HepG2 (cell line): ENCODE data around the gene TMED6. TPM values are rescaled to one million over a fixed set of nuclear protein-coding genes. Genes with fewer than 3 reads are reported as not detected.
A peak's percentile ranks its signal among the peaks of the same experiment; 100 is the strongest.

Experiments used
- CBX1 ChIP-seq: IDR thresholded peaks from one replicate; pipeline ENCODE4 v1.6.1; 2016; ENCODE audit warnings: antibody characterized with exemption, low read depth
- CHCHD3 ChIP-seq: sonication (generic); formaldehyde crosslinking; IDR thresholded peaks from 2 replicates; pipeline ENCODE4 v1.8.0; 2022; ENCODE audit warnings: mild to moderate bottlenecking, missing genetic modification reagents, moderate library complexity
- CTCF ChIP-seq: sonication (generic); formaldehyde crosslinking; IDR thresholded peaks from 2 replicates; pipeline ENCODE4 v1.5.0; 2020; ENCODE audit warnings: mild to moderate bottlenecking, missing genetic modification reagents, moderate library complexity
- FOXJ3 ChIP-seq: sonication (generic); formaldehyde crosslinking; IDR thresholded peaks from 2 replicates; pipeline ENCODE4 v1.4.0; 2020; ENCODE audit warnings: missing genetic modification reagents, mild to moderate bottlenecking, borderline replicate concordance
- FOXP1 ChIP-seq, 2 experiments: fragments of 450-650 bp in 1 of 2; IDR thresholded peaks; 2 replicates each; pipeline ENCODE4 v1.6.1; 2017 to 2018; ENCODE audit warnings: antibody characterized with exemption in 1 of 2
- FUBP1 ChIP-seq: sonication (generic); formaldehyde crosslinking; IDR thresholded peaks from 2 replicates; pipeline ENCODE4 v1.5.1; 2020; ENCODE audit warnings: missing genetic modification reagents, mild to moderate bottlenecking, borderline replicate concordance
- GATAD1 ChIP-seq: IDR thresholded peaks from 2 replicates; pipeline ENCODE4 v1.6.1; 2016; ENCODE audit warnings: missing genetic modification reagents, missing compliant biosample characterization
- JUND ChIP-seq: sonication (generic); formaldehyde crosslinking; IDR thresholded peaks from 2 replicates; pipeline ENCODE4 v1.8.0; 2022; ENCODE audit warnings: mild to moderate bottlenecking, missing genetic modification reagents
- MIER3 ChIP-seq: IDR thresholded peaks from 2 replicates; pipeline ENCODE4 v1.6.1; 2016; ENCODE audit warnings: missing compliant biosample characterization, borderline replicate concordance
- MIXL1 ChIP-seq: IDR thresholded peaks from 2 replicates; pipeline ENCODE4 v1.6.1; 2016
- NR2C2 ChIP-seq: sonication (generic); formaldehyde crosslinking; IDR thresholded peaks from 2 replicates; pipeline ENCODE4 v1.4.0; 2020; ENCODE audit warnings: missing genetic modification reagents, mild to moderate bottlenecking, moderate library complexity, borderline replicate concordance
- PRPF4 ChIP-seq: fragments of 200-400 bp; formaldehyde crosslinking; IDR thresholded peaks from 2 replicates; pipeline ENCODE4 v1.6.1; 2016; ENCODE audit warnings: low read length, low read depth; ENCODE audit not compliant: poor library complexity, severe bottlenecking
- SRSF1 ChIP-seq: fragments of 200-400 bp; formaldehyde crosslinking; optimal IDR thresholded peaks from 2 replicates; pipeline ENCODE3; 2017; ENCODE audit warnings: mild to moderate bottlenecking, low read depth, low read length, moderate library complexity
- XBP1 ChIP-seq: sonication (generic); formaldehyde crosslinking; IDR thresholded peaks from 2 replicates; pipeline ENCODE4 v1.5.0; 2020; ENCODE audit warnings: missing genetic modification reagents
- ZBTB14 ChIP-seq: sonication (generic); formaldehyde crosslinking; IDR thresholded peaks from 2 replicates; pipeline ENCODE4 v1.4.0; 2020; ENCODE audit warnings: missing genetic modification reagents
- ZBTB34 ChIP-seq: sonication (generic); formaldehyde crosslinking; IDR thresholded peaks from 2 replicates; pipeline ENCODE4 v1.8.0; 2022; ENCODE audit warnings: mild to moderate bottlenecking, missing genetic modification reagents
- ZNF251 ChIP-seq: sonication (generic); formaldehyde crosslinking; IDR thresholded peaks from 2 replicates; pipeline ENCODE4 v1.9.0; 2021; ENCODE audit warnings: mild to moderate bottlenecking, missing genetic modification reagents
- ZNF317 ChIP-seq: sonication (generic); formaldehyde crosslinking; IDR thresholded peaks from 2 replicates; pipeline ENCODE4 v1.5.0; 2020; ENCODE audit warnings: mild to moderate bottlenecking, missing genetic modification reagents
- ZNF331 ChIP-seq: sonication (generic); formaldehyde crosslinking; IDR thresholded peaks from 2 replicates; pipeline ENCODE4 v1.4.0; 2020; ENCODE audit warnings: missing genetic modification reagents
- ZNF333 ChIP-seq: sonication (generic); formaldehyde crosslinking; IDR thresholded peaks from 2 replicates; pipeline ENCODE4 v1.4.0; 2020; ENCODE audit warnings: mild to moderate bottlenecking, missing genetic modification reagents, borderline replicate concordance
- ZNF431 ChIP-seq: sonication (generic); formaldehyde crosslinking; IDR thresholded peaks from 2 replicates; pipeline ENCODE4 v1.9.0; 2022; ENCODE audit warnings: missing genetic modification reagents, low read depth, mild to moderate bottlenecking, borderline replicate concordance
- ZNF562 ChIP-seq: sonication (generic); formaldehyde crosslinking; IDR thresholded peaks from 2 replicates; pipeline ENCODE4 v1.8.0; 2022; ENCODE audit warnings: missing genetic modification reagents, borderline replicate concordance
- ZNF678 ChIP-seq: sonication (generic); formaldehyde crosslinking; IDR thresholded peaks from 2 replicates; pipeline ENCODE4 v1.4.0; 2020; ENCODE audit warnings: mild to moderate bottlenecking, missing genetic modification reagents
- ZSCAN9 ChIP-seq: IDR thresholded peaks from 2 replicates; pipeline ENCODE4 v1.6.1; 2016; ENCODE audit warnings: borderline replicate concordance
- polyA plus RNA-seq, 8 experiments: library from polyadenylated mRNA; depleted of rRNA in 3 of 8; stranded (reverse) in 7 of 8; unstranded in 1 of 8; fragments of >200 nt; fragmentation: Illumina TruSeq in 4 of 8; extraction: Trizol in 4 of 8; gene quantifications; 2 replicates each; pipeline versions ENCODE4 v1.2.1 to v1.2.3, GENCODE V29; 2011 to 2016; ENCODE audit warnings: low read depth in 4 of 8, missing spikeins in 1 of 8, mixed read lengths in 1 of 8; ENCODE audit not compliant: insufficient read depth in 1 of 8
- total RNA-seq, 5 experiments: library from RNA; depleted of rRNA; stranded (reverse); fragments of >200 nt; fragmentation: Illumina TruSeq; extraction: Trizol; gene quantifications; 2 replicates each; pipeline ENCODE4 v1.2.3, GENCODE V29; 2016; ENCODE audit warnings: low read depth in 1 of 5

The TMED6 gene
- total and polyA plus RNA-seq, 2 of the 13 experiments (the other 11 are each of a cell fraction or from before 2014, with no cell fraction given) = 9.8 to 14.4 TPM

GRCh38 chr16:69339289-69340094 is 12.1 kb downstream of the TMED6 start, which contains the start of the genes COG8 and NIP7 (continued):
- TF ChIP-seq SRSF1 (peak; percentile 93), ZNF317 (CRISPR knock-in tag) (peak; percentile 85), FOXJ3 (CRISPR knock-in tag) (peak; percentile 83), ZBTB34 (CRISPR knock-in tag) (peak; percentile 89; the same call in 1 of the 2 replicates), NR2C2 (peak; percentile 91), ZNF562 (CRISPR knock-in tag) (no peak), ZNF251 (CRISPR knock-in tag) (peak; percentile 16; the same call in 1 of the 2 replicates), ZNF331 (CRISPR knock-in tag) (peak; percentile 86; the same call in 1 of the 2 replicates), FUBP1 (CRISPR knock-in tag) (peak; percentile 35; the same call in 1 of the 2 replicates), MIER3 (CRISPR knock-in tag) (peak; percentile 70), GATAD1 (CRISPR knock-in tag) (peak; percentile 98), FOXP1 (IDR thresholded peaks at IDR 0.05) (0 out of 2 replicates have a peak, but pooled peaks have one; percentile 28), FOXP1 (CRISPR knock-in tag; IDR thresholded peaks at IDR 0.05) (peak; percentile 58), CTCF (CRISPR knock-in tag) (peak; percentile 96), JUND (CRISPR knock-in tag) (no peak), MIXL1 (peak; percentile 87), CHCHD3 (CRISPR knock-in tag) (peak; percentile 83; the same call in 1 of the 2 replicates), XBP1 (CRISPR knock-in tag) (no peak; the same call in none of the 2 replicates), ZNF431 (CRISPR knock-in tag) (peak; percentile 38; the same call in 1 of the 2 replicates), ZBTB14 (CRISPR knock-in tag) (peak; percentile 65), ZSCAN9 (peak; percentile 89; the same call in 1 of the 2 replicates), ZNF678 (CRISPR knock-in tag) (peak; percentile 81; the same call in 1 of the 2 replicates), PRPF4 (no peak), CBX1 (no peak), ZNF333 (CRISPR knock-in tag) (peak; percentile 79)
